Pulmonary artery endothelial cell (primary cell): ENCODE data around the gene RAD52. TPM values are rescaled to one million over a fixed set of nuclear protein-coding genes. Genes with fewer than 3 reads are reported as not detected.

ENCODE experiments used
- DNase-seq: peaks from one replicate; pipeline ENCODE4 v3.0.0-alpha.2; 2011; ENCODE audit warnings: low read depth, low spot score
- total RNA-seq: library from RNA; depleted of rRNA; stranded (reverse); fragments of >200 nt; gene quantifications from 2 replicates; pipeline ENCODE4 v1.2.3, GENCODE V29; 2014

The RAD52 gene
- total RNA-seq = 7.2 and 24.0 TPM in 2 replicates

DNA sequence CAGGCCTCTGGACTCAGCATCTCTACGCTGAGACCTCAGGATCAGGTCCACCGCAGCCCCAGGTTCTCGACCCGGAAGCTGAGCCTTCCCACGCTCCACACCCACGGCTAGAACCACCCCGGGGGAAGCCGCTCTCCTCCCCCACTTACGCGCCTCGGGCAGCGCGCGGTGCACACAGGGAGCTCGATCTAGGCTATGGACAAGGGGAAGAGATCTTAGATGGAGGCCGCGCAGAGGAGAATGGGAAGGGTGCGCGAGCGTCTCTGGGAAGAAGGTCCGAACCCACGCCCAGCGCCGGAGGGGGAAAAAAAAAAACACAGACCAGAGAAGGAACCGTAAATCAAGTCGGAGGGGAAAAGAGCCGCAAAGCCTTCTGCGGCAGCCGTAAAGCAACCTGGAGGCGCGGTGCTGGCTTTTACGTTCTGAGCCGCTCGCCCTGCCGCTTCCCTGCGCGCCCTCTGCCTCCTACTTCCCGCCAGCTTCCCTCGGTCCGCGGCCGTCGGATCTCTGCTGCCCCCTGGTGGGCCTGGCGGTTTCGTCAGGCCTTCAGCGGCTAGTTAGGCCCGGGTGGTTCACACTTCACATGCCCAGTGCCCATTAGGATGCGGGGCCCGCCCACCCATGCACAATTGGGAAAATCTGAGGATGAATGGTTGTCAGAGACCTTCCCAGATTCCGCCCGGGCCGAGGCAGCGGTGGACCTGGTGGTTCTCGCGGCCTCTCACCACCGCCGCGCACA is at the start of gene RAD52:
Gene RAD52, minus strand, starts transcription at position 242 of the 739 bp plus-strand sequence. CDS start 16,636 bp downstream, outside the sequence.
- peak; percentile 98 for DNase-seq

- no peak for DNase-seq
Observed at GRCh38 chr12:998020-998874, 48.8 kb upstream of the RAD52 start.

DNA sequence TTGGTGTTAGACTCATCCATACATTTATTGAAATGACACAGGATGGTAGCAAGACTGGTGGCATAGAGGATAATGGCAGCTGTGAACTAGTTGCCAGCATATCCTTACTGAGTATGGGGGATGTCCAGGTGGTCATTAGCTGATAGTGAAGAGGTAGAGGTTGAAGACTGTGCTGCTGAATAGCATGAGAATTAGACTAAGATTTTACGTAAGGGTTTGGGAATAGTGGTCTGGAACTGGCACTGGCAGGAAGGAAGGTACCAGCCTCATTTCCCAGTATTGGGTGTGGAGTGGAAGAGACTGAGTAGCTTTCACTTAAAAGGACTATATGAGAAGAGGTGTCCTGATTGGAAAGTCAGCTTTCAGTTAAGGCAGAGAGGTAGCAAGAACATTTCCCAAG is 48.0 kb upstream of the RAD52 start:
- DNase-seq = no peak

DNA sequence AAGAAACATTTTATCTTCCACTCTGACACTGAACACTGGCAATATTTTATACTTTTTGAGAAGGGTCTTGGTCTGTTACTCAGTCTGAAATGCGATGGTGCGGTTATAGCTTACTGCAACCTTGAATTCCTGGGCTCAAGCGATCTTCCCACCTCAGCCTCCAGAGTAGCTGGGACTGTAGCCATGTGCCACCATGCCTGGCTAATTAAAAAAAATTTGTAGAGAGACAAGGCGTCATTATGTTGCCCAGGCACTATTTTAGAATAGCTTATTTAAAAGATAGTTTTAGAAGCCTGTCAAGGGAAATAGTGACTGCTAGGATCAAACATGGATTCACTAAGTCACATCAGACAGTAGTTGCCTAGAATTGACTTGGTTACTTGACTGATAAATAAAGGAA is 47.4 kb upstream of the RAD52 start:
- DNase-seq = no peak

GRCh38 chr12:992647-993046 is 43.2 kb upstream of the RAD52 start:
- DNase-seq = no peak

GRCh38 chr12:991350-992333 is 42.1 kb upstream of the RAD52 start:
- no peak for DNase-seq

DNA sequence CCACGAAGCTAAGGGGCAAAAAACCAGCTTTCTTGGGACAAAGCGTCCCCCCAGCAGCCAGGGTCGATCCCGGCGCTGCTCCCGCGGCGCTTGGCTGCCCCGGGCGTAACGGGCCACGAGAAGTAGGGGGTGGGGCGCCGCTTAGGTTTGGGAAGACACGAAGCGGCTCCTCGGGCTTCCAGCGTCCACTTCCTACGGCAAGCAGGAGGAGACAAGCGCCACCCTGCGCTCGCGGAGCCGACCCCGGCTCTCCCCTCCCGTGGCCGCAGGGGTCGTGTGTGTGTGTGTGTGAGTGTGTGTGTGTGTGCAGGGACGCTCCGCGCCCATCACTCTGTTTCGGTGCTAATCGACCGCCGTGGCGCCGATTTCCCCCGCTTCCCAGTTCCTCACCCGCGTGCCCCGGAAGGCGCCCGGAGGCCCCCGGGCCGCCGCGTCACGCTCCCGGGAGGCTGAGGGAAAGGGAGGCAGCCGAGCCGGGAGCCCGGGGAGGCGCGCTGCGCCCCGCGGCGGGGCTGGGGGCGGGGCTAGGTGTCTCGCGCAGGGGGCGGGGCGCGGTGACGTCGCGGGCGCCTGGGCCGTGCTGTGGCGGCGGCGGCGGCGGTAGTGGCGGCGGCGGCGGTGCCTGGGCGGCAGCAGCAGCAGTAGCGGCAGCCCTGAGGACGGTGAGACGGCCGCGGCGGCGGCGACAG is 41.3 kb upstream of the RAD52 start, which contains the start of gene ERC1:
Gene ERC1, plus strand, starts transcription at position 563 of the 689 bp plus-strand sequence. CDS start 36,681 bp downstream, outside the sequence.
- DNase-seq = peak; percentile 71

DNA sequence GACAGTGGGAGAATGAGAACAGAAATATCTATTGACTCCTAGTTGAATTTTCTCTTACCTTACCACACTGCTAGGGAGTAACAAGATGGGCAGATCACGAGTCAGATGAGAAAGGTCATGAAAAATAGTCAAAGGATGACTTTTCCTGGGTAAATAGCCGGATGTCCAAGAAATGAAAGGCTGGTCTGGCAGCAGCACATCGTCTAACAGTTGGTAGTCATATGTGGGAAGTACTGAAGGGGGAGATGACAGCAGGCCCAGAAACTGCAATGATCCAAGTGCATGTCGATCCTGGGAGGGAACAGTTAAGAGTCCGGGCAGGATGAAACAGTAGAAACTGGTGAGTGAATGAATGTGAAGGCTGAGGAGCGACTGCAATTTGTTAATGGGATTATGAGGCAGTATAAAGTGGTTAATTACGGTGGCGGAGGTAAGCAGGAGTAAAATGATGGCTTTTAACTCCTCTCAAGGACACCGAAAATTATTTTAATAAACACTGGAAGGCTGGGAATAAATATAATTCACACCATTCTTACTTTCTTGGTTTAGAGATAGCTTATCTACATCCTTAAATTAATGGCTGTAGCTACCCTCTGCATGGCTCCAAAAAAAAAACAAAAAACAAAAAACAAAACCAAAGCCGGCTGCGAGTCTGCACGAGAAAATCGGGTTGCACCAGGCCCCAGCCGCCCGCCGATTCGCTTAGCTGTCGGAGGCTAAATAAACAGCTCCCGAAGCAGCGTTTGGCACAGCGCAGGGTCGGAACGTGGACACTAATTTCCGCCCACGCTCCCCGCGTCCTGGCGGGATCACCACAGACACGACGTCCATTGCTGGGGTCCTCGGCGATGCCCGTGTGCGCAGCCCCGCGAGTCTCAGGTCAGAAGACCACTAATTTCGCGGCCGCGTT is 40.5 kb upstream of the RAD52 start:
- peak; percentile 29 for DNase-seq

DNA sequence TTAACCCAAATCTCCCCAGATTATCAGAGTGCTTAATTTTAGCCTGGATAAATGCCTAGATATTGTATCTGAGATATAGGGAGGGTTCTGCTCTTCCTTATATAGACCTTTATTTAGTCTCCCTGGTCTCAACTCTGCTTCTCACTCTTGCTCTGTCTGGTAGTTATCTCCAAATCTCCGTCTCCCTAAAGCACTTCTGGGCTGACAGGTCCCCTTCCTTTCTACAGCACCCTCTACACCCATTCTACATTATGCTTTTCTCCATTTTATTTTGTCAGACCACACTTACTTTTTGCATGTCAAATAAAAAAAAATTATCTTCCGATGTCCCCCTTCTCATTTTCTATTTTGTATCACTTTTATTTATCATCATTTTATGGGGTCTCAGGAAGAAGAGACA is 39.6 kb upstream of the RAD52 start:
- DNase-seq = no peak

DNA sequence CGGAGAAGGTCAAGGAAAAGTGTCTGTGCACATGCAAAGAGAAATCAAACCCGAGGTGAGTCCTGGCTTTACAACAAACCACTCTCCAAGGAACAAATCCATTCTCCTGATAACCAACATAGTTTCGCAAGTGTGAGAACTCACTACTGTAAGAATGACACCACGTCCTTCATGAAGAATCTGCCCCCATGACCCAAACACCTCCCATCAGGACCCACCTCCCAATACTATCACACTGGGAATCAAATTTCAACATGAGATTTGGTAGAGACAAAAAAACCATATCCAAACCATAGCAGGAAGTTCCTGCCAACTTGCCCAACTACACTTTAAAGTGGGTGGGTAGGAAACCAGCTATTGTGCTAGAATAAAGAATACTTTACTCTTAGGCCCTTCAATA is 39.2 kb upstream of the RAD52 start:
- DNase-seq = no peak

DNA sequence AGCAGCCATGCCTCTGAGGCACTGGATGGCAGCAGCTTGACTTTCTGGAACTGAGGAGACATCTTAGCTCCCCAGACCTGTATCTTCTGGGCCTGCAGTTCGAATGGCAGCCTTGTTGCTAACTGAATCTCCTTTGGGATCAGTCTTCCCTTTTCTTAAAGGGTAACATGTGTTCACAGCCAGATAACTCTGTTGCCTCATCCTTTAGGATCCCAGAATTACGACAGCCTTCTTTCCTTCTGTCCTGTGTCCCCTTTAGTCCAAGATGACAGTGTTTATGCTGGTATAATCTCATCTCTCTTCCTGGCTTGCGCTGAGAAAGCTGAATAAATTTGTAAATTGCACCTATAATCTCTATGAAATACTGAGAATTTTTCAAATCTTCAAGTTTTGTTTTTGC is 32.5 kb upstream of the RAD52 start:
- DNase-seq = no peak

GRCh38 chr12:981176-981828 is 31.8 kb upstream of the RAD52 start:
- no peak for DNase-seq

DNA sequence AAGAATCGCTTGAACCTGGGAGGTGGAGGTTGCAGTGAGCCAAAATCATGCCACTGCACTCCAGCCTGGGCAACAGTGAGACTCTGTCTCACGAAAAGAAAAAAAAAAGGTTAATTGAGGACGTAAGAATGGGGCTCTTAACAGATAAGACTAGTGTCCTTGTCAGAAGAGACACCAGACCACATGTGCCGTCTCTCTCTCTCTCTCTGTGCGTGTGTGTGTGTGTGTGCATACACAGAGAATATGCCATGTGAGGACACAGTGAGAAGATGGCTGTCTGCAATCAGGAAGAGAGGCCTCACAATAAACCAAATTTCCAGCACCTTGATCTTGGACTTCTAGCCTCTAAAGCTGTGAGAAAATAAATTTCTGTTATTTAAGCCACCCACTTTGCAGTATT is 29.9 kb upstream of the RAD52 start:
- no peak for DNase-seq

GRCh38 chr12:977156-977555 is 27.7 kb upstream of the RAD52 start:
- DNase-seq = no peak

DNA sequence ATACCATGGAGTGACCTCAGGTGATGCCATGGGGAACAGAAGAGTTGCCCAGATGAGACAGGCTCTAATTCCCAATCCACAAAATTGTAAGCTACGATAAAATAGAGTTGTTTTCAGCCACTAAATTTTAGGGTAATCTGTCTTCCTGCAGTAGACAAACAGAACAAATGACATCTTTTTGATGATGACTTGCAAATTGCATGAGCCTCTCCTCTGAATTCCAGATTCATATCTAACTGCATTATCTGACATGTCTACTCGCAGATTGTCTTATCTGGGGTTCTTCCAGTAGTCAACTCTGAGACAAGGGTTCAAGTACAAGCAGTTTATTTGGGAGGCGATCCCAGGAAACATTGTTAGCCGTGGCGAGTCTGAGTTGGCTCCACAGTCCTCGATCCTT is 27.1 kb upstream of the RAD52 start:
- no peak for DNase-seq

DNA sequence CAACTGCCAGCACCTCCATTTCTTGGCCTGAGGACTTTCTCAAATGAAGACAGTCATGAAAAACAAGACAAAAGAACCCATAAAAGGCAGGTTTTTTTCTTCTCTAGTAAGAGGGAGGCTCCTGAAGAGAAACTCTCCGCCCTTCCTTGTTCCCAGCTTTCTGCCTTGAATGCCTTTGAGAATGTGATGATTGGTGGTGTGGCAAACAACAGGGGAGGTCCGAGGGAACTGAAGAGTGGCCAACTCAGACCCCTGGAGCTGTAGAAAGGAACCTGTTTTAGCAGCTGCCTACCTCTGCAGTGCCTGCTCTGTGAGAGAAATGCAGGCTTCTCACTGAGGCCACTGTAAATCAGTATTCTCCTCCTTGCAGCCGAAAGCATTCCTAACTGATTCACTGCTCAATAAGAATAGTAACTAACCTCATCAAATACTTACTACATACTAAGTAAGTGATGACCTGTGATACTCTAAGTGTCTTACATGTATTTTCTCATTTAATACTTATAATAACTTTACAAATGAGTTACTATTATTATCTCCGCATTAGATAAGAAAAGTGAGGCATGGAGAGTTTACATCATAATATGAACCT is 24.9 kb upstream of the RAD52 start:
- DNase-seq = no peak

GRCh38 chr12:971991-972390 is 22.5 kb upstream of the RAD52 start:
- DNase-seq = no peak

- DNase-seq = no peak
Observed at GRCh38 chr12:969821-970220, 20.3 kb upstream of the RAD52 start.

- DNase-seq = no peak
Observed at GRCh38 chr12:968545-968944, 19.1 kb upstream of the RAD52 start.
